NCI-H2081 treated with DMSO at 0.1 percent for 48 hours (cell line): ENCODE results near the gene CCNL1.
A peak's percentile ranks its signal among the peaks of the same experiment; 100 is the strongest.

ENCODE experiments used
- DNase-seq: peaks from one replicate; lab custom pipeline; 2025; lab: John Stamatoyannopoulos, UW

CCNL1 gene

DNA sequence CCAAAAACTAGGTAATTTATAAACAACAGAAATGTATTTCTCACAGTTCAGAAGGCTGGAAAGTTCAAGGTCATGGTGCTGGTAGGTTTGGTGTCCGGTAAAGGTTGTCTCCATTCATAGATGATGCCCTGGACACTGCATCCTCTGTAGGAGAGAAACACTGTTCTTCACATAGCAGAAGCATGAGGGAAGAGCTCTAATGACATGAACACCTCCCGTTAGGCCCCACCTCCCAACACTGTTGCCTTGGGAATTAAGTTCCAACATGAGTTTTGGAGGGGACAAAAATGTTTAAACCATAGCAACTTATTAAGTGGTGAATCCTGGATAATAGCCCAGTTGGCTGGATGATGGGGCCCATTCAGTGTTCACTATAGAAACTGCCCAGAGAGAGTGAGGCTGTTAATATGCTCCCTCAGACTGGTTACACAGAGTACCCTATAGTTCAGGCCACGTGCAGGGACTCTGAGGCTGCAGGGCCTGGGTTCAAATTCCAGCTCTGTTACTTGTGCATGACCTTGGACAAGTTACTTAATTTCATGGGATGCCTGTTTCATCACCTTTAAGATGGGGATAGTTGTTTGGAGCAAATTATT is 37.0 kb downstream of the CCNL1 start:
- DNase-seq, result no peak

DNA sequence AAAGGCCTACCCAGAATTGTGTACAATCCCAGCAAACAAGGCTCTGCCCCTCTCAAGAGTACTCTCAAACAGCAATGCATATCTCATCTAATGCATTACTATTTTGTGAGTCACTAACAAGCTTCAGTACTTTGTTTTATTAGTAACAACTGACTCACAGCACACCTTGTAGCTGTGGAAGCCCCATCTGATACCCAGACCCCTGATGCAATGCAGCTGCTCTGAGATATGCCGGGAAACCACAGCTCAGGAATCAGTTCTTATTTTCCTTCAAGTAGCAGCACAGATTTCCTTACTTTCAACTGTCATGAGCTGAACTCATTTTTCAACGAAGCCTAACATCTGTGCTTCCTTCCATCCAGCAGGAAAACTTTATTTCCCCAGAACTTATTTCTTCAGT is 37.8 kb downstream of the CCNL1 start:
- DNase-seq, result no peak

DNA sequence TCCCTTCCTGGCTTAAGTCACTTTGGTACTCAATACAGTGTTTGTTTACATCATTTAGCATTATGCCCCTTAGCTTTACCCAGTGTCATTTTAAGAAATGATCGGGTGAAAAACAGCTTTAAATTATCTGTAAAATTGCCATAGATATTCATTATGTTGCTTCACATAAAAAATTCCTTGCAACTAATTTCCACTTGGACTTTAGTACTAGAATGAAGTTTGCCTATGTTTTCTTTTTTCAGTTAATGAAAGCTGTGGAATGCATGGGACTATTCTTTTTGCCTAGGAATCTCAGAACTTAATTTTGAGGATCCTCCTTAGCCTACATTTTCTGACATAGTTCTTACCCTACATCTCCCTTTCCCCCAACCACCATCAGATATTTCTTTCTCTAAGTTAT is 38.4 kb downstream of the CCNL1 start:
- no peak for DNase-seq

DNA sequence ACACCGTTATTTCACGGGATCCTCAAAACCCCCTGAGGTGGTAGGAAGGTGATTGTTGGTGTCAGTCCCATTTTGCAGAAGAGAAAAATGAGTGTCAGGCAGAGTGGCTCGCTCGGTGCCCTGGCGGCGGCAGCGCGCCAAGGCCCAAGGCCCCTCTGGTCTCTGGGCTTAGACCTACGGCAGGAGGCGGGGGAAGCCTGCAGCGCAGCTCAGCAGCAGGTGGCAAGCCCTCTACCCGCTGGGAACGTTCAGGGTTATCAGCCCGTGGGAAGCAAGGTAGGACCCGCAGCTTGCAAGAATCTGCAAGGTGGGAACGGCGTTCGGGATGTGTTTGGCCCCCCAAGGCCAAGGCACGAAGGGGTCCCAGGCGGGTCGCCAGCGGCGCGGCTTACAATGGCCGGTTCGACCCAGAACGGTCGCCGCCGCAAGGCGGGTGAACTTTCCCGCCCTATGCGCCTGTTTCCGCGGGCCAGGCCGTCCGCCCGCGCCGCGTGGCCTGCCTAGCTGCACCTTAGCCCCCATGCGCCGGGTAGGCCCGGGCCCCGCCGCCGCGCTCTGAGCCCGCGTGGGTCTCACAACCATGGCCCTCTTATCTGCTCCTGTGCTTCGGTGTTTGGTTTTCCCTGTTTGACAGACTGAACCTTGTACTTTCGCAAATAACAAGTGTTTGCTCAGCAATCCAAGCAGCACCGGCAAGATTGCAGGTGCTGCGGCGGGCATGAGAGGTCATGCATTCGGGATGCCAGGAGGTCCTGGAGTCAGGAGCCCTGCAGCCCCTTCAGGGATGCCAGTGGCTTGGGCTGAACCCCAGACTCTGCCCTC is 39.7 kb downstream of the CCNL1 start:
- no peak for DNase-seq

DNA sequence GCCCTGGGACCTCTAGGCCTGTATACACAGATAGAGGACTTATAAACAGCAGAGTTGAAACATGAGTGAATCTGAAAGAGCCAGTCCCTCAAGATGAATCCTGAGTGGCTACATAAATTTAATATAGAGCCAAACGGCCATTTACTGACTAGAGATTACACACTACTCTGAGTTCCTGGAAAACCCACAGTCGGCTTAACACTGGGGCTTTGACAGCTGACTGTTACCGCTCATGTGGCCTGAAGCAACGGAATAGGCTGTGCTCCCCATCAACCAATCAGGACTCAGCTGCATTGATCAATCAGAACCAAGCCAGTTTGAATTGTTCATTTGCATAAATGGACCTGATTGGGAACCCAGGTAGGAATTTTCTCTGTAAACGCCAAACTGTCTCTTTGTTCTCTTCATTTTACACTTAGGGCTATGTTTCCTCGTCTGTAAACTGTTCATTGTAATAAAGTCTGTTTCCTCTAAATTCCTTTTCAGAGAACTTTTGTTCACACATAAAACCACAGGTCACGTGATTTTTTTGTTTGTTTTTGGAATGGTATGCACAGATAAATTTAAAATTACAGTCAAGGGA is 40.5 kb downstream of the CCNL1 start:
- DNase-seq, result no peak

DNA sequence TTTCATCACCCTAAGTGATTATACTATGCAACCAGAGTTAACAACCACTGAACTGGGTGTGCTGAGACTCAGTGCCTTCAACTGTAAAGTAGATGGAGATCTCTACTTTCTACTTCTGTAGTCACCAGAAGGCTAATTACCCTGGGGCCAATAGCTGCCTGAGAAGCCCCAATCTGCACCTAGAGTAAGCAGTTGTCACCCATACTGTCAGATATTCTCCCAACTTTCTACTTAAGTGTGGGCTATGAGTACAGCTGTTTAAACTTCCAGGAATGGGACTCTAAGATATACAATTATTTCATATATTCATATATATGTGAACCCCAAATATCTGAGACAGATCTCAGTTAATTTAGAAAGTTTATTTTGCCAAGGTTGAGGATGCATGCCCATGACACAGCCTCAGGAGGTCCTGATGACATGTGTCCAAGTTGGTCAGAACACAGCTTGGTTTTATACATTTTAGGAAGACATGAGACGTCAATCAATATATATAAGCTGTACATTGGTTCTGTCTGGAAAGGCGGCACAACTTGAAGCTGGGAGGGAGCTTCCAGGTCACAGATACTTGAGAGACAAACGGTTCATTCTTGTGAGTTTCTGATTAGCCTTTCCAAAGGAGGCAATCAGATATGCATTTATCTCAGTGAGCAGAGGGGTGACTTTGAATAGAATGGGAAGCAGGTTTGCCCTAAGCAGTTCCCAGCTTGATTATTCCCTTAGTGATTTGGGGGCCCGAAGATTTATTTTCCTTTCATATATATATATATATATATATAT is 41.9 kb downstream of the CCNL1 start:
- DNase-seq, result no peak

DNA sequence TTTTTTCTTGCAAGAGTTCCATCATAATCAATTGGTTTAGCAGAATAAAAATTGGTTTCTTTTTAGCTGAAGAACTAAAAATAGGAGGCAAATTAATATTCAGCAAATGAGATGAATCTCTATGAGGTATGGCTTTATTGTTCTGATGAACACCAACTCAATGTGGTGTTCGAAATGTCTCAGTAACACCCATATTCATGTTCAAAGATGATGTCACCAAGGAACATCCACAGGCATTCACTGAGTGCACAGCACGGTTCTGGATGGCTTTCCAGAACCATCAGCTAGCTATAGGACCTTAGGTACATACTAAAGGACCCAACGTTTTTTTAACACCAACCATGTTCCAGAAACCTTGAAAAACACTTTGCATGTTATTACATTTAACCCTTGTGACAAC is 42.7 kb downstream of the CCNL1 start:
- DNase-seq, result no peak

DNA sequence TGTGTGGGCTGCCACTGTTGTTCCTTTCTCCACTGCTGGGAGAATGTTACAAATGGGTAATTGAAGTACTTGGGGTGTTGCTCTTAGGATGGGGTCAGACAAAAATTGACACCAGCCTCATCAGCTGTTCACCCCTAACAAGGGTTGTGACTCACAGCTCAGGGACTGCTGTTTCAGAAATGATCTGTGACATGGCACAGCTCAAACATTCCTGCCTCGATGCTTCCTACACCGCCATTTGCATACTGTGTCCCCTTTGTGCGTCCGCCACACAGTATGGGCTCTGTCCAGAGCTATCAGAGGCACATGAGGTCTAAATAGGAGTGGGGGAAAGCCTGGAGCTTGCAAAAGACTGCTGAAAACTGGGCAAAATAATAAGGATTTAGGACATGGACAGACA is 43.9 kb downstream of the CCNL1 start:
- DNase-seq, result no peak

DNA sequence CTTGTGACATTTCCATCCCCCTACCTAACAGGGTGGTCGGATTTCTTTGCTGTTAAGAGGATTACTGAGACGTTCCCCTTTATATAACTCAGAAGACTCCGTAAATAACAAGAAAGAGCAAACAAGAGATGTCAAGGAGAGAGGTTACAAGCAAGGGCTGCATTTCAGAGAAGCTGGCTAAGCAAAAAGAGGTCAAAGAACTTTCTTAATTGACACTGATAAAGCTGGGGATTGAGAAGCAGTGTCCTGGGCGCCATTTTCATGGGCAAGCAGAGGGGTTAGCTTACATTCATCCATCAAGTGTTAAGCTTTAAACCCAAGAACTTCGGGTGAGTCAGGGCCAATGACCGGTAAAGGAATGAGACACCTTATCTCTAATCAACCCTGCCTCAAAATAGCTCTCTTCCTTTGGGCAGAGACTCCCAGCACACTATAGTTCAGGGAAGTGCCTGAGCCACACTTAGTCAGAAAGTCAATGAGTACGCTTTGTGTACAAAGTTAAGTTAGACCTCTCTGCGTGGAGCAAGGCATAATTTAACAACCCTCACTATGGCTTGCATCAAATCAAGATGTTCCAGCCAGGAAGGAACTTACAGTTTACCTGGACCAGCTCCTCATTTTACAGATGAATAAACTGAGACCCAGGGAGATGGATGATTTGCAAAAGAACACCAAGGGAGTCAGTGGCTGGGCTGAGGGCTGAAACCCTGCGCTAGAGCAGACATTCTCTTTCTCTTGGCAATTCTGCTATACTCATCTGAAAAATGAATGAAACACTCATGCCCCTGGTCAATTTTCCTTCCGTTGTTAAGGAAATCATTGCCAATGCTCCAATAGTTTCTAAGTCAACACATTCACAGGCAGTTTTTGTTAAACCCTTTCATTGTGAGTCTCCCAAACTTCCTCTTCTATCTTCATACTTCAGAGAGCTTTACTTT is 44.6 kb downstream of the CCNL1 start:
- no peak for DNase-seq

DNA sequence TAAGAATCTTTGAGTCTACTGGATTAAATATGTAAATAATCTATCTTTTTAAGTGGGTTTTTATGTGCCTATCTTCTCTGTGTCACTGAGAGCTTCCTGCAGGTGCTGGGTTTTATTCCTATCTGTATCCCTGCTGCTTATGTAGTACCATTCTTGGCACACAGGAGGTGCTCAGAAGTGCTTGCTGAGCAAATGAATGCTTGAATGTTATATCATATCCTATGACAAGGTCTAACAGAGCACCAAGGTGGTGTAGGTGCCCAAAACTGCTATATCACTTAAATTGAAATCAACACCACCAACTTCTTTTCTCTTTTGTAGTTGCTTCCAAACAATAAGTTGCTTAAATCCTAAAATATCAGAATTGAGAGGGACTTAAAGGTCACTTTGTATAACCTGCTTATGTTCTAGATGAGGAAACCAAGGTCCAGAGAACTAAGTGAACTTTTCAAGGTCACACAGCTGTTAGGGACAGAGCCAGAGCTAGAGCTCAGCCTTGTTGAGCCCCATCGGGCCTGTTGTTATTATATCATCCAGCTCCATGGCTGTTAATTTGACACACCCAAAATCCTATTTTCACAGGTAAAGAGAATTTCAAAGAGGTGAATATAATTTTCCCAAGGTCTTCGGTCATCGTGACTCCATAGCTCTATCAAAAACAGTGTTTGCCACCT is 46.0 kb downstream of the CCNL1 start:
- DNase-seq, result no peak

DNA sequence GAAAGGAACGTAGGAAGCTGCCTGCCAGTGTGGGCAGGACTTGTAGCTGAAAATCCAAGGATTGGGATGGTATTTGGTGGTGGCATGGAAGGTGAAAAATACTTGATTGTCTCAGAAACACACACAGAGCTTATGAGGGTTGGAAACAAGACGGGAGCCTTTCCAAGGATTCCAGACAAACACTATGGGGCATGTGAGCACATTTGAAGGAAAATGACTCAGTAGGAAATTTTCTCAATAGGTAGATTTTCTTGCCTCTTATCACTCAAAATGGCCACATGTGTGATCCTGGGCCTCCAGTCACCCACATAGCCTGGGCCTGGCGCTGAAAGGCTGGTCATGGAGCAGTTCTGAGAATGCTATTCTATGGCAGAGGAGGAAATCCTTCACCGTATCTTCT is 47.4 kb downstream of the CCNL1 start:
- DNase-seq, result no peak

DNA sequence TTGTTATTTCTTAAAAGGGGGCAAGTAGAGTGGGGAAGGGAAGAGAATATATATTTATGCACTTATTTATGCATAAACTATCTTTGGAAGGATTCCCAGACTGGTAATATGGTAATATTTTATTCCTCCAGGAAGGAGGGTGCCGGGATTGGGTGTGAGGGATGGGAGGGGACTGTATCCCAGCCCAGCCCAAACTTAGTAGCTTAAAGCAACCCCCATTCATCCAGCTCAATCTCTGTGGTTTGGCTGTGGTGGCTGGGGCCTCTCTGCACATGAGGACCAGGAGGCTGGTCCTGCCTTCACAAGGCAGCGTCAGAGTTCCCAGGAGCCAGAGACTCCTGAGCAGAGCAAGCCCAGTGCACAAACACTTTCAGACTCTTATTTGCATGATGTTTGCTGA is 48.4 kb downstream of the CCNL1 start:
- no peak for DNase-seq

DNA sequence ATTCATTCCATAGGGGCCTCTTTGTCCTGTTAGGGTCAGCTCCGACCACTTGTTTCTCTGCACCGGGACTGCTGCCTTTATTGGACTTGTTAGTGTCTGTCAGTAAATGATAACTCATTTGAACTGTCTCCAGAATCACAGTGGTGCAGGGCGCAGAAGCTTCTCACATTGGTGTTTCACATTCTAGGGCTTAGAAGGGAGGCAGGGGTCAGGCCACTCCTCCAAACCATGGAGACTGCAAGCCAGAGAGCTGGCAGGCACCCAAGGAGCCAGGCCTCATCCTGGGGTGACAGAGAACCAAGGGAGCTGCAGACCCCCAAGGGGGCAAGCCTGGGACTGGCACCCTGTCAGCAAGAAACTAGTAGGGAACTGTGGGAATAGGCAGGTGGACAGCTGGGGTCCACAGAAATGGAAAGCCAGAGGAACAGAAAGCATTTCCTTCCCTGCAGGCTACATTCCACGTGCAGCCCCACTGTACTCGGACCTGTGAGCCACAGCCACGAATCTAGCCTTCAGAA is 49.1 kb downstream of the CCNL1 start:
- no peak for DNase-seq

DNA sequence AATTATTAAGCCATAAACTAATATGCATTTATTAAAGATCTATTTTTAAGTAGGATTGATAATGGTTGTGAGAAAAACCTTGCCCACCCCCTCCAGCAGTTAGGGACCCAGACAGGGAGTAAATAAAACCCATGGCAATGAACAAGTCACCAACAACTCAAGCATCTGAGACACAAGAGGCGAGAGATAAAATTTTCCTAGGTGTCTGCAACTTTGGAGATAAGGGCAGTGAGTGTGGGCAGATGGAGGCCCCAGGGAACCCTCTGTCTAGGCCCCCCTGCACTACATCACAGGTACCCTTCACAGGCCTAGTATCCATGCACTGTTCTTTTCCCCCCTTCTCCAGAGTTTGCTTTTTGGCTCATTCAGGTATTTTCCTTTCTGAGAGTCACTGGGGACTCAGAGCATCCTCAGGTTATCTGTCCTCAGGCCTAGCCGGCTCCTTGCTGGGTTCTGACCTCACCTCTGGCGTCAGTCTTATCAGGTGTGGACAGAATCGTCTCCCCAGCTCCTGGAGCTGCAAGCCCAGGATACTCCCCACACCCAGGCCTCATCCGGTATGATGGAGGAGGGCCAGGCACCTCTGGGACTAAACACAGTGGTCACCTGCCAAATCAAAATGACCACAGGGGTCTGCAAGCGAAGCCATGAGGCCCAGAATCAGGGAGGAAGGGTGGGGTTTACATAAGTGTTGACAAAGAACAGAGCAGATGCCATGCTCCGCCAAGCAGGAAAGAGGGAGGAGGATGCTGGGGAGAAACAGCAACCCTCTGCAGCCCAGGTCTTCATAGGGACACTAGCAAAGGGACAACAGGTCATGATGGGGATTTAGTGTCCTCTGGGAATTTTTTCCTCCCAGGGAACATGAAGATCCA is 50.4 kb downstream of the CCNL1 start:
- DNase-seq, result no peak

DNA sequence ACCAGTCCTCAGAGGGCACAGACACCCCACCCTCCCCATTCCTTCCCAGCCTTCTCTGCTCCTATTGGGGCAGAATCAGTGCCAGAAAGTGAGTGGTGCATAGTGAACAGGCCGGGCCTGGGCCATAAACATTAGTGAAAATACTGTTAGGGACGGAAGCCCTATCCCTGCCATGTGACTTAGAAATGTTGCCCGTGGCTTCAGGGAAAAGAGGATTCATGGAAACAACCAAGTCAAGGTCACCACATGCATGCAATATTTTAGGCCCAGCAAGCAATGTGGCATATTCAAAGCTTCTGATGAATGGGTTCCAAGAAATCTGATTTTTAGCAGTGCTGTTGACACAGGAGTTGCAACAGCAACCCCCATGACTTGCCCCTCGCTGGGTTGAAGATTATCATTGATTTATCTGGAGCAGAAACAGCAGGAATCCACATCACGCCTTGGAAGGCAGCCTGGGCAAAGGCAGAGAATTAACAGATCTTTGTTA is 52.3 kb downstream of the CCNL1 start:
- DNase-seq, result no peak

DNA sequence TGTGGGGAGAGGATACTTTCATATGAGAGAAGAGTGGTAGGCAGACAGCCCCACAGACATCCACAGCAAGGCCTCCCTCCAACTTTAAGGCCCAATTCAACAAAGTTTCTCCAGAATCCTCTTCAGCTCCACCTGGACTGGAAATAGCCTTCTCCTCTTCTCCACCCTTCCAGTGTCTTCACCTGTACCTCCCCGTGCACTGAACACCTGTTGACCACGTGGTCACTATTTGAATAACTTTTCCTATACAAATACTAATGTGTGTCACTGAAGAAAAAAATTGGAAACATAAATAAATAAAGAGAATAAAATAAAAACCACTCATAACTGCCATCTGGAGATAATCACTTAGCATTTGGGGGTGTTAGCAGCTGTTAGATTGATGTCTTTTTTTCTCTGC is 52.9 kb downstream of the CCNL1 start:
- no peak for DNase-seq

DNA sequence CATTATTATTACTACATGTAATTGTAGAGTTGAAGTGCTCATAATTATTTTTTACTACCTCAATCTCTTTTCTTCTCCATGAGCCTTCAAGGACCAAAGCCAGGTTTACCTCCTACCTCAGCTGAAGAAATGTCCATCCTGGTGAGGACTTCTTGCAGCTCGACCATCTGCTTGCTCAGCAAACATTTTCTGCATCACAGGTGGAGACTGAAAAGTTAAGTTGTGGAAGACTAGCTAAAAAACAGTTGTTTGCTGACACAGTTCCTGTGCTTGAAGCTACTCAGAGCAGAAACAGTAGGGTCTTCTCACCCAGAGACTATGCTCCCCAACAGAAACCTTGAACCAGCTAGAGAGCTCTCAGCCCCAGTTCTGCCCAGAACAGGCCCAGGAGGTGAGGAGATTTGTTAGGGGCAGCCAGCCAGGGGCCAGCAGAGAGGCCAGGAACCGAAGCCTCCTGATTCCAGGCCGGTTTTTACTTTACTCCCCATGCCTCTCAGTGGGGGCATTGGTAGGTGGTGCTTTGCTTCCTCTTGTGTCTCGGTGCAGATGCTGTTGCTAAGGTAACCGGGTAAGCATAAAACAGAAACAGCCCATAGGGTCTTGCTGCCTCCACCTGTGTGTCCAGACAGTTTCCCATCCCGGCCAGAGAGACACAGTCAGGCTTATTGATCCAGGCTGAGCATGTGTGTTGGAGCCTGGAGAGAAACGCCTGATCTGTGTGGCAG is 54.9 kb downstream of the CCNL1 start:
- DNase-seq, result peak; percentile 63

DNA sequence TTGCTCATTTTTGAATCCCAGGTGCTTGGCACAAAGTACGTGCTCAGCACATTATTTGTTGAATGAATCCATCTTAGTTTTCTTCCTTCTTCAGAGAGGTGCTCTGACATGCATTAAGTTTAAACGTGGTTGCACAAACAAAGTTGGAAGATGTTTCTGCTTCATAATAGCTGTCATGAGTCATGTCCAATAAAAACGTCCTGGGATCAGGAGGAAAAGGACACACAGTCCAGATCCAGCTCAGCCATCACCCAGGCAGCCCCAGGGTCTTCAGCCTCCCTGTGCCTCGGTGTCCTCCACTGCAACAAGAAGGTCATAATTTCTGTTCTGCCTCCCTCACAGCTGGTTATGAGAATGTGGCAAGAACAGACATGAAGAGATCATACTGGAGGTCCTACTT is 55.4 kb downstream of the CCNL1 start:
- no peak for DNase-seq

DNA sequence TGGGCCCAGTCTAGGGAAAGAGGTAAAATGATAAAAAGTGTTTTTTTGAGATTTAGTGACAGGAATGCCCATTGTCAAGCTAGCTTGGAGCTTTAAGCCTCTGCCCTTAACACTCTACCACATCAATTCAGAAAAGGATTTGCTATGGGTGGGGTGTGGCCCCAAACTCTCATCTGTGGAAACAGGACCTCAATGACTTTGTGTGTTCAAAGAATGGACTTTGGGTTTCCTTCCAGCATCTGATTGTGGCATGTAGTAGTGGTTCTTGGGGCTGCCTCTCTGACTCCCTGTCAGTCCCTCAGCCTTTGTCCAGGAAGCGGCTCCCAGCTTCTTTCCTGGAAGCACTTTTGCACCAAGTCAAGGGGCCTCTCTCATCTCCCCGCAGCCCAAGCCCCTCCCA is 56.1 kb downstream of the CCNL1 start:
- DNase-seq, result no peak
